Neuronal stem cell (in vitro differentiated cells): Measurements from ENCODE around the gene DCP2.
A peak's percentile ranks its signal among the peaks of the same experiment; 100 is the strongest.

Experiments
- DNase-seq: peaks from one replicate; pipeline ENCODE4 v3.0.0-alpha.2; 2013; ENCODE audit warnings: low spot score
- H2AFZ ChIP-seq: one replicate; pipeline ENCODE4 v1.6.1; 2013; ENCODE audit warnings: mild to moderate bottlenecking, low read length, inconsistent platforms
- H2AK5ac ChIP-seq: 2 replicates; pipeline ENCODE4 v1.6.1; 2013; ENCODE audit warnings: low read depth, mild to moderate bottlenecking, inconsistent platforms, low read length, moderate library complexity, mixed read lengths
- H2BK120ac ChIP-seq: 2 replicates; pipeline ENCODE4 v1.6.1; 2013; ENCODE audit warnings: low read depth, mild to moderate bottlenecking, inconsistent platforms, low read length, moderate library complexity, mixed read lengths
- H2BK12ac ChIP-seq: one replicate; pipeline ENCODE4 v1.6.1; 2013; ENCODE audit warnings: low read length, inconsistent platforms
- H2BK15ac ChIP-seq: 2 replicates; pipeline ENCODE4 v1.6.1; 2013; ENCODE audit warnings: mild to moderate bottlenecking, low read length, inconsistent platforms, mixed read lengths
- H2BK5ac ChIP-seq: one replicate; pipeline ENCODE4 v1.6.1; 2013; ENCODE audit warnings: inconsistent platforms, mild to moderate bottlenecking, low read length, moderate library complexity
- H3K14ac ChIP-seq: one replicate; pipeline ENCODE4 v1.6.1; 2013; ENCODE audit warnings: low read length, inconsistent platforms
- H3K18ac ChIP-seq: 2 replicates; pipeline ENCODE4 v1.6.1; 2013; ENCODE audit warnings: low read length, inconsistent platforms
- H3K23ac ChIP-seq: 2 replicates; pipeline ENCODE4 v1.6.1; 2013; ENCODE audit warnings: low read depth, mild to moderate bottlenecking, mixed read lengths, low read length, inconsistent platforms; ENCODE audit not compliant: poor library complexity
- H3K27ac ChIP-seq: replicated peaks from 3 replicates; pipeline ENCODE4 v1.5.1; 2013; ENCODE audit warnings: low read length, inconsistent platforms
- H3K27me3 ChIP-seq, 3 experiments: 2 replicates each; pipeline ENCODE4 v1.6.1; 2013; ENCODE audit warnings: low read length in 3 of 3, mild to moderate bottlenecking in 2 of 3, inconsistent platforms in 1 of 3, low read depth in 1 of 3, mixed read lengths in 1 of 3, moderate library complexity in 1 of 3; ENCODE audit not compliant: control insufficient read depth in 3 of 3, insufficient read depth in 3 of 3
- H3K36me3 ChIP-seq, 2 donors: replicated peaks in 1 of 2; 2 replicates each; pipeline ENCODE4 v1.6.1; 2013; ENCODE audit warnings: low read length in 2 of 2; ENCODE audit not compliant: control insufficient read depth in 2 of 2, insufficient read depth in 2 of 2
- H3K4ac ChIP-seq: 2 replicates; pipeline ENCODE4 v1.6.1; 2013; ENCODE audit warnings: inconsistent platforms, mild to moderate bottlenecking, low read length, moderate library complexity
- H3K4me1 ChIP-seq, 2 donors: 1 replicate in 1 of 2; 2 replicates in 1 of 2; pipeline ENCODE4 v1.6.1; 2013; ENCODE audit warnings: low read length in 2 of 2, low read depth in 1 of 2; ENCODE audit not compliant: control insufficient read depth in 2 of 2, insufficient read depth in 1 of 2
- H3K4me2 ChIP-seq: one replicate; pipeline ENCODE4 v1.6.1; 2013; ENCODE audit warnings: mild to moderate bottlenecking, low read length, inconsistent platforms; ENCODE audit not compliant: insufficient read depth, poor library complexity, severe bottlenecking
- H3K4me3 ChIP-seq, 2 donors: 2 replicates each; pipeline ENCODE4 v1.5.1; 2013; ENCODE audit warnings: low read length in 2 of 2, mild to moderate bottlenecking in 2 of 2, inconsistent platforms in 1 of 2, moderate library complexity in 1 of 2
- H3K79me1 ChIP-seq: one replicate; pipeline ENCODE4 v1.6.1; 2013; ENCODE audit warnings: low read depth, mild to moderate bottlenecking, inconsistent platforms, low read length, moderate library complexity
- H3K9ac ChIP-seq: one replicate; pipeline ENCODE4 v1.6.1; 2013; ENCODE audit warnings: mild to moderate bottlenecking, low read depth, low read length, inconsistent platforms; ENCODE audit not compliant: poor library complexity
- H3K9me3 ChIP-seq, 2 donors: replicated peaks in 1 of 2; 2 replicates each; pipeline versions ENCODE3 to v1.6.1; 2013; ENCODE audit warnings: low read length in 2 of 2, mild to moderate bottlenecking in 2 of 2, inconsistent platforms in 1 of 2, low read depth in 1 of 2, mixed read lengths in 1 of 2, moderate library complexity in 1 of 2; ENCODE audit not compliant: control insufficient read depth in 2 of 2, insufficient read depth in 1 of 2
- H4K8ac ChIP-seq: one replicate; pipeline ENCODE4 v1.6.1; 2013; ENCODE audit warnings: low read depth, mild to moderate bottlenecking, inconsistent platforms, low read length, moderate library complexity
- H4K91ac ChIP-seq: one replicate; pipeline ENCODE4 v1.6.1; 2013; ENCODE audit warnings: low read length, low read depth, mild to moderate bottlenecking, inconsistent platforms; ENCODE audit not compliant: poor library complexity
- WGBS, 2 donors: extraction: QIAGEN DNeasy Blood & Tissue Kit; methylation state at CpG; one replicate each; pipeline ENCODE4 v1.1.7; 2013; ENCODE audit warnings: missing lambda C conversion rate in 2 of 2, mixed read lengths in 1 of 2; ENCODE audit not compliant: insufficient read length in 2 of 2, insufficient replicate concordance in 1 of 2; ENCODE audit errors: extremely low coverage in 2 of 2; 5-methylcytosine and 5-hydroxymethylcytosine counted together

The DCP2 gene

DNA sequence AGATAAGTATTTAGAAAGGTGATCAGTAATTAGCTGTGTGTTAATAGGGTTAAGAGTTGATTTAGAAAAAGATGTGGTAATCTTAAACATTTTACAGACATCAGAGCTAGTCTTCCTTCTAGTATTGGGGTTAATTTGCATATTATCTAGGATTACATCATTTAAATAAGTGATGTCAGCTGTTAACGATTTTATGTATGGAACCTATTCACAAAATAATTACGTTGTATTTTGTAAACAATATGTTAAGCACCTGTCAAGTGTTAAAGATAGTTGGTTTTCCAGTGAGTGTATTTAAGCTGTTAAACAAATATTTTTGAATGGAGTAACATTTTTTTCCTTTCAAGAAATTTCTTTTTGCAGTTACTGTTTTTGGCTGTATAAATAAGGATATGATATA lies 2.2 kb downstream of the DCP2 start:
- no CpG with 5 or more reads among the region's 2 CpGs for WGBS, 2 donors

DNA sequence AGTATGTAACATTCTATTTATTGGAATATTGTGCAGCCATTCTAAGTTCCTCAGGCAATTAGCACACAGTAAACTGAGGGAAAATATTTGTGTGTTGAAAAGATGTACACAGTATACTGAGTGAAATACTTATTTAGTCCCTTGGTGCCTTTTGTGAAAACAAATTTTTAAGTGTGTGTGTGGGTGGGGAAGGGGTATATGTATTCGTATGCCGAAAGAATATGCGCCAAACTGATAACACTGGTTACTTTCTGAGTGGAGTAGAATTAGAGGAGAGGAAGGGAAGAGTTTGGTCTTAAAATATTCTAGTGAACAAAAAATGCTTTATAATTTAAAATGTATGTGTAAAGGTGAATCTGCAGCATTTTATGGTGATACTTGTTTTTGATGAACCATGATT lies 3.1 kb downstream of the DCP2 start:
- no peak overlapping the region for H2BK120ac ChIP-seq
- no peaks in the 10 kb centered on the region for H3K27me3 ChIP-seq
- no peak overlapping the region for H3K4ac ChIP-seq
- no peak overlapping the region for H2BK12ac ChIP-seq
- H2BK5ac ChIP-seq, result no peak overlapping the region
- H3K14ac ChIP-seq, result no peak overlapping the region
- peaks cover 5 to 13% of the 10 kb centered on the region in 2 donors for H3K4me1 ChIP-seq
- no peak overlapping the region for H2AFZ ChIP-seq
- 100% methylated on average over 2 of the region's 3 CpGs; no CpG with 5 or more reads in 1 of the 2 donors for WGBS, 2 donors
- H3K23ac ChIP-seq, result no peak overlapping the region
- H3K27ac ChIP-seq, result no peak overlapping the region
- H4K91ac ChIP-seq, result no peak overlapping the region
- peaks cover 0 to 48% of the 10 kb centered on the region in 2 donors for H3K36me3 ChIP-seq
- H2BK15ac ChIP-seq, result no peak overlapping the region
- H2AK5ac ChIP-seq, result no peak overlapping the region
- H3K9me3 ChIP-seq, result peaks cover 0 to 21% of the 10 kb centered on the region in 2 donors
- no peak for DNase-seq
- H3K79me1 ChIP-seq, result peaks cover 2% of the 10 kb centered on the region
- no peak overlapping the region for H3K18ac ChIP-seq
- H3K9ac ChIP-seq, result no peak overlapping the region
- H3K4me2 ChIP-seq, result no peak overlapping the region
- H3K4me3 ChIP-seq, result no peak overlapping the region
- no peak overlapping the region for H4K8ac ChIP-seq

More for the DNA sequence above, 2.2 kb downstream of the DCP2 start:
- Histone ChIP-seq H3K36me3 (peaks cover 0 to 40% of the 10 kb centered on the region in 2 donors), H2AK5ac (no peak overlapping the region), H3K27me3 (no peaks in the 10 kb centered on the region), H2BK15ac (no peak overlapping the region), H3K9me3 (peaks cover 0 to 21% of the 10 kb centered on the region in 2 donors), H2BK5ac (no peak overlapping the region), H2AFZ (no peak overlapping the region), H3K23ac (no peak overlapping the region), H4K8ac (no peak overlapping the region), H2BK120ac (no peak overlapping the region), H3K4me3 (peak overlapping the region in 1 of 2 donors; percentile 68), H3K79me1 (peaks cover 2% of the 10 kb centered on the region), H3K18ac (no peak overlapping the region), H3K14ac (no peak overlapping the region), H3K4me2 (no peak overlapping the region), H3K4ac (no peak overlapping the region), H3K9ac (no peak overlapping the region), H2BK12ac (no peak overlapping the region), H3K27ac (no peak overlapping the region), H4K91ac (no peak overlapping the region), H3K4me1 (peaks cover 7 to 13% of the 10 kb centered on the region in 2 donors)
- DNase-seq, result no peak

DNA sequence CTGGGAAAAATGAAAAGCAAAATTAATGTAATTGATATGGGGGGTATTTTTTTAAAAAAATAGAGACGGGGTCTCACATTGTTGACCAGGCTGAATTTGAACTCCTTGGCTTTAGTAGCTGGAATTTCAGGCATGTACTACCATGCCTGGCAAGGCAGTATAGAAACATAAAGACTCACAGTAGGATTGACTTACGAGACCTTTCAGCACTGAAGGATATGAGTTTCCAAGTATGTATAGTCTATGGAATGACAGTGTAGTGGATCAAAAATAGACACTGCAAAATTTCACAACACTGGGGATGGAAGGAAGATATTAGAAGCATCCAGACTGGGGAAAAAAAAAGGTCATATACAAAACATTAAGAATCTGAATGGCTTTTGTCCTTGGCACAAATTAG lies 6.8 kb downstream of the DCP2 start:
- H3K4me2 ChIP-seq, result no peak overlapping the region
- no peak overlapping the region for H3K14ac ChIP-seq
- H3K27me3 ChIP-seq, result no peaks in the 10 kb centered on the region
- no peak overlapping the region for H3K9ac ChIP-seq
- no peak overlapping the region for H2BK120ac ChIP-seq
- no peak overlapping the region for H3K18ac ChIP-seq
- H3K27ac ChIP-seq, result no peak overlapping the region
- no peak overlapping the region for H3K23ac ChIP-seq
- no peak overlapping the region for H2AFZ ChIP-seq
- H3K36me3 ChIP-seq, result peaks cover 0 to 78% of the 10 kb centered on the region in 2 donors
- no peak overlapping the region for H4K91ac ChIP-seq
- H2AK5ac ChIP-seq, result no peak overlapping the region
- no peak overlapping the region for H2BK12ac ChIP-seq
- no peak overlapping the region for H3K4me3 ChIP-seq
- H2BK15ac ChIP-seq, result no peak overlapping the region
- H2BK5ac ChIP-seq, result no peak overlapping the region
- peaks cover 0 to 21% of the 10 kb centered on the region in 2 donors for H3K9me3 ChIP-seq
- no CpG with 5 or more reads among the region's 2 CpGs for WGBS, 2 donors
- DNase-seq, result no peak
- no peak overlapping the region for H4K8ac ChIP-seq
- H3K79me1 ChIP-seq, result no peaks in the 10 kb centered on the region
- no peak overlapping the region for H3K4ac ChIP-seq
- H3K4me1 ChIP-seq, result peaks cover 1 to 6% of the 10 kb centered on the region in 2 donors

DNA sequence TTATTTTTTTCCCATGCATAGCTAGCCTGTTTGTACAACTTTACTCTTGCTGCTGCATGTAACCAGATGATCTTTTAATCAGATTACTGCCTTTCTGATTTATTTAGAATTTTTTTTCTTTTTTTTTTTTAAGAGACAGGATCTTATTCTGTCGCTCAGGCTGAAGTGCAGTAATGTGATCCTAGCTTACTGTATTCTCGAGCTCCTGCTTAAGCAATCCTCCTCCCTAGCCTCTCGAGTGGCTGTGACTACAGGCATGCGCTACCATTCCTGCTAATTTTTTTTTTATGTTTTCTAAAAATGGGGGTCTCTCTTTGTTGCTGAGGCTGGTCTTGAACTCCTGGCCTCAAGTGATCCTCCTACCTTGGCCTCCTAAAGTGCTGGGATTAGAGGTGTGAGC lies 9.6 kb downstream of the DCP2 start:
- H4K8ac ChIP-seq, result no peak overlapping the region
- no peak overlapping the region for H2BK5ac ChIP-seq
- no peak for DNase-seq
- H2BK12ac ChIP-seq, result no peak overlapping the region
- no peak overlapping the region for H3K4me2 ChIP-seq
- no peak overlapping the region for H2AFZ ChIP-seq
- no peak overlapping the region for H3K9ac ChIP-seq
- no peak overlapping the region for H3K14ac ChIP-seq
- H2BK15ac ChIP-seq, result no peak overlapping the region
- H3K27me3 ChIP-seq, result no peaks in the 10 kb centered on the region
- H3K18ac ChIP-seq, result no peak overlapping the region
- H2AK5ac ChIP-seq, result no peak overlapping the region
- no peak overlapping the region for H2BK120ac ChIP-seq
- no peak overlapping the region for H3K23ac ChIP-seq
- H4K91ac ChIP-seq, result no peak overlapping the region
- no CpG with 5 or more reads among the region's 4 CpGs for WGBS, 2 donors
- H3K36me3 ChIP-seq, result peaks cover 0 to 89% of the 10 kb centered on the region in 2 donors
- peaks cover 1 to 2% of the 10 kb centered on the region in 2 donors for H3K4me1 ChIP-seq
- no peak overlapping the region for H3K4ac ChIP-seq
- peaks cover 0 to 18% of the 10 kb centered on the region in 2 donors for H3K9me3 ChIP-seq
- no peak overlapping the region for H3K27ac ChIP-seq
- H3K4me3 ChIP-seq, result no peak overlapping the region
- peaks cover 2% of the 10 kb centered on the region for H3K79me1 ChIP-seq
